SK-MEL-5 (cell line): Measurements from ENCODE around the gene GSTCD. TPM values are rescaled to one million over a fixed set of nuclear protein-coding genes. Genes with fewer than 3 reads are reported as not detected.
"Not testable (repeated sequence)": the region's sequence is repeated elsewhere in the genome, so short reads cannot be mapped to it uniquely, and the experiment has no call there.

Experiments
- DNase-seq: peaks from one replicate; pipeline ENCODE4 v3.0.0-alpha.2; 2016; ENCODE audit warnings: low read depth, low spot score
- in situ Hi-C: cut with HindIII; loops from 2 replicates; pipeline ENCODE4 v1.10.0; 2016; ENCODE audit warnings: low sequenced_read_pairs, high pct_unique_total_duplicates, low pct_unique_long_range_greater_than_20kb
- total RNA-seq: library from RNA; depleted of rRNA; stranded (reverse); fragments of >200 nt; shearing (Covaris generic); gene quantifications from 2 replicates; pipeline ENCODE4 v1.2.3, GENCODE V29; 2014

The GSTCD gene
- total RNA-seq, 1 experiment from 2014 or later: 11.5 TPM

DNA sequence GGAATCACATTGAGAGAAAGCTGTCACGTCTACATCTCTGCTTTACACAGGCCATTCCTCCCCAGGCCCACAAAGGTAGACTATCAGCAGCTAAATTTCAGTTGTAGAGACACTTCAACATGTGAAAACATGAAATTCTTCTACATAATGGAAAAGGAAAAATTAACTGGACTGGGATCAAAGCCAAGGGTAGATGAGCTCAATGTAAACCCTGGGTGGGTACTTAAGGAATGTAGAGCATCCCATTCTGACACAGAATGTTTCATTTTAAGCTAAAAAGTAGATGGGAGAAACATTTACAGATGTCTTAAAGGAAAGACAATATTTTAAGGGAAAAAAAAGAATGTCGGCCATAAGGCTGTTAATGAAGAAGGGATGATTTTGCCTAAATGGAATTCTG lies 135.4 kb downstream of the GSTCD start:
- in situ Hi-C loops: no loop called here
- no peak for DNase-seq

- in situ Hi-C loops: no loop called here
- DNase-seq: no peak
Measured at GRCh38 chr4:105845559-105845958, 137.0 kb downstream of the GSTCD start.

- DNase-seq, in situ Hi-C loops: not testable (repeated sequence)
Measured at GRCh38 chr4:105848359-105848758, 139.8 kb downstream of the GSTCD start.

DNA sequence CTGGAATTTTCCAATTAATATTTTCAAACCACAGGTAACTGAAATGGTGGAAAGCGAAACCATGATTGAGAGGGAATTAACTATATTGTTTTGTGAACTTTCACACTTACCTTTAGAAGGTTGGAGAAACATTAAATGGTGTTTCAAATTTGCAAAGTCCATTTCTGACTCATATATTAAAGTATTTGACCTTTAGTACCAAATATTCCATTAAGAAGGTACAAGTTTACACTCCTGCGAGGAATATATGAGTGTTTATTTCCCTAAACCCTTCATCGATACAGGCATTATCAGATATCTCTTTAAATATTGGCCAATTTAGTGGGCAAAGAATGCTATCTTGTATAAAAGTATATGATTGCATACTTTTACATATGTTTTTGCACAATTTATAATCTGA lies 142.6 kb downstream of the GSTCD start:
- no peak for DNase-seq
- in situ Hi-C loops: no loop called here

- in situ Hi-C loops, DNase-seq: not testable (repeated sequence)
Measured at GRCh38 chr4:105852230-105852629, 143.6 kb downstream of the GSTCD start.

DNA sequence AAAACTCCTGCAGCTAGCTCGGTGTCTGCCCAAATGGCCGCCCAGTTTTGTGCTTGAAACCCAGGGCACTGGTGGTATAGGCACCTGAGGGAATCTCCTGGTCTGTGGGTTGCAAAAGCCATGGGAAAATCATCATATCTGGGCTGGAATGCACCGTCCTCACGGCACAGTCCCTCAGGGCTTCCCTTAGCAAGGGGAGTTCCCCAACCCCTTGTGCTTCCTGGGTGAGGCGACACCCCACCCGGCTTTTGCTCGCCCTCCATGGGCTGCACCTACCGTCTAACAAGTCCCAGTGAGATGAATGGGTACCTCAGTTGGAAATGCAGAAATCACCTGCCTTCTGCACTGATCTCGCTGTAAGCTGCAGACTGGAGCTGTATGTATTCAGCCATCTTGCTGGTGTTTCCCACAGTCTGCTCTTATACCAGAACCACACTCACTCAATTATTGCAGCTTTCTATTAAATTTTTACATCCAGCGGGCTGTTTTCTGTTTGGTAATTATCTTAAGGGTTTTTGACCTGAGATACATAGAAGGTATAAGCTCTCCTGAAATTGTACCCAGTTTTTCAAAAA lies 150.0 kb downstream of the GSTCD start:
- DNase-seq: no peak
- in situ Hi-C loops: no loop called here

DNA sequence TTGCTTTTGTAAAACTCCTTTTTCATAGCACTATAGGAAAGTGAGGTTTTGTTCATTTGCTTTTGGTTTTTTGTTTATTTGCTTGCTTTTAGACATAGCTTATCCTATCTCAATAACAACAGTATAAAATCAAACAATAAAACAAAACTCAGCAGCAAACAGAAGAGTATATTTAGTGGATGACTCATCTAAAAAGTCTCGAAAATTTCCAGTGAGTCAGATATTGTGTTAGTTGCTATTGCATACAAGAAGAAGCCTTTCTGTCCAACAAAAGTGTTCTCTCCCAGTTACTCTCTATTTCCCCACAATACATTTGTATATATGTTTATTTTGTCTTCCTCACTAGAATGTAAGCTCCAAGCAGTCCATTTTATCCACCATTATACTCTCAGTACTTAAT lies 150.6 kb downstream of the GSTCD start:
- DNase-seq: no peak

GRCh38 chr4:105870963-105871362 lies 162.4 kb downstream of the GSTCD start:
- no peak for DNase-seq
- in situ Hi-C loops: no loop called here

More for the DNA sequence above, 150.6 kb downstream of the GSTCD start:
- in situ Hi-C loops: no loop called here

DNA sequence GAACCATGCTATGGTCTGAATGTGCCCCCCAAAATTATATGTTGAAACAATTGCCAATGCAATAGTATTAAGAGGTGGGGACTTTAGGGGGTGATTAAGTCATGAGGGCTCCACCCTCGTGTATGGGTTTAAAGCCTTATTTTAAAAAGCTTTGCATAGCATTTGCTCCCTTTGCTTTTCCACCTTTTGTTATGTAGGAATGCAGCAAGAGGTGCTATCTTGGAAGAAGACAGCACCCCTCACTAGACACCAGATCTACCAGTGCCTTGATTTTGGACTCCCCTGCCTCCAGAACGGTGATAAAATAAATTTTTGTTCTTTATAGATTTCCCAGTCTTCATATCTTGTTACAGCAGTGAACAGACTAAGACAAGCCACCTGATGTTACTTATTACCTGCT lies 163.4 kb downstream of the GSTCD start:
- in situ Hi-C loops: no loop called here

DNA sequence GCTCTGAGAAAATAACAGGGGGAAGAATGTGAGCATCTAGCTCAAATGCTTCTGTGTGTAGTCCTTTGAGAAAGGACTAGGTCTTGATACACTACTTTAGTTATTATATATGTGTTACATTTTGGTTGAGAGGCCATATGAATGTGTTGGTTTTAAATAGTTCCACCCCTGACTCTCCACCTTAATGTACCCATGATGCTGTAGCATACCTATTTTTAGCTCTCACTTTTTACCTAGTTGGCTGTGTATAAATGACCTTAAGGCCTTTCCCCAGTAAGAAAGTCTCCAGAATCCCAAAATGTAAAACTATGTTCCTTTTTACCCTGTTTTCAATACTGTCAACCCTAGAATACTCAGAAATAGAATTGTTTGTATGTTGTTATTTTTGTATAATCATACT lies 166.6 kb downstream of the GSTCD start:
- no peak for DNase-seq
- in situ Hi-C loops: no loop called here

More for the DNA sequence above, 163.4 kb downstream of the GSTCD start:
- DNase-seq: no peak

- in situ Hi-C loops: no loop called here
Measured at GRCh38 chr4:105878668-105879067, 170.1 kb downstream of the GSTCD start.

GRCh38 chr4:105887508-105887907 lies 178.9 kb downstream of the GSTCD start:
- in situ Hi-C loops: no loop called here
- DNase-seq: no peak

More at GRCh38 chr4:105878668-105879067, 170.1 kb downstream of the GSTCD start:
- no peak for DNase-seq

- no peak for DNase-seq
Measured at GRCh38 chr4:105894660-105895582, 186.3 kb downstream of the GSTCD start, which contains the start of gene NPNT. TSS of gene NPNT (plus strand) at chr4:105895471. CDS start at chr4:105895653, 182 bp downstream.

DNA sequence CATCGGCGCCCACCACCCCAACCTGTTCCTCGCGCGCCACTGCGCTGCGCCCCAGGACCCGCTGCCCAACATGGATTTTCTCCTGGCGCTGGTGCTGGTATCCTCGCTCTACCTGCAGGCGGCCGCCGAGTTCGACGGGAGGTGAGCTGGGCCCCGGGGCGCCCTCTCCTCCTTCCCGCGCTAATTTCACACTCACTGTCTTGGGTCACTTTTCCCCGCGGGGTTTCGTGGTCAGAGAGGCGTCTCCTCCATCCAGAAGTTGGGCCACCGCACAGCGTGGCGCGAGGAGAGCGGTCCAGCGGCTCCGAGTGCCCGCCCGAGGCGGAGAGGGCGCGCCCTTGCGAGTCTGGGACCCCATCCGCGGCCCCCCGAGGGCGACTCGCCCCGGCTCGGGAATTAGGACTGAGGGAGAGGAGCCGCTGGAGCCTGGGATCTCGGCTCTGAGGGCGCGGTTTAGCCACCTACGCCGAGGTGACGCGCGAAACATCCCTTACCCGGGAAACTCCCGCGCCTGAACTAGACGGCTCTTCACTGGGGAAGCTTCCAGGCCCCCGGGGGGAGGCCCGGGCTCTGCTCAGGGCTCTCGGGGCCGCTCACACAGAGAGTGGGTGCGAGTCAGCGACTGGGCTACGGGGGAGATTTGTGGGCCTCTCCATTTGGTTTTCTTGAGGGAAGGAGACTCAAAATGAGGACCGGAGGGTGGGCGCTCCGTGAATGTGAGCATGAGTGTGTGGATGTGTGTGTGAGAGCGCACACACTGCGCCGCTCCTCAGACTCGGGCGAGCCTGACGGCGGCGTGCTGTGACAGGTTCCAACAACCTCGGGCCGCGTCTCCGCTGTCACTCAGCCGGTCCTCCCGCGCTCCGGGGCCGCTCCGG lies 187.2 kb downstream of the GSTCD start:
- DNase-seq: no peak
- in situ Hi-C loops: no loop called here

More at GRCh38 chr4:105894660-105895582, 186.3 kb downstream of the GSTCD start, which contains the start of gene NPNT:
- in situ Hi-C loops: no loop called here

DNA sequence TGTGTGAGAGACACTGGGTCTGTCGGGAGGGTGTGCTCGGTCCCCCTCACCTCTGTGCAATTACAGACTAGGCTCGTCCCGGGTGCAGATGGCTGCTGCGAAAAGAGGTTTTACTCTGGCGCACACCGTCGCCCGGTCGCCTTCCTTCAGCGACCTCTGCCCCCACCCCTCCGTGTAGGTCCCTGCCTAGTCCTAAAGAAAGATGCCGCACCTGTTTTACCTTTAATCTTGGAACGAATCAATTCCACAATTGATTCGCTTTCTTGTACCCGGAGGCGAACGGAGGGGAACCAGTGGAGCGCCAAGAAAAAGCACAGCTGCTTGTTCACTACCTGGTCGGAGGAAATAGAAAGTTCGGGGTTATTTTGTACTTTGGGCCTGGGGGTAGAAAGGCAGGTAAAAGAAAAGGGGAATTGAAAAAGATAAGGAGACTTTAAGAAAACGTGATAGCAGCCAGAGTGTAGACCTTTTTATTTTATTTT lies 187.9 kb downstream of the GSTCD start:
- no peak for DNase-seq
- in situ Hi-C loops: no loop called here
